Measurements from ENCODE around the gene MACF1. TPM values are rescaled to one million over a fixed set of nuclear protein-coding genes. Genes with fewer than 3 reads are reported as not detected.
A peak's percentile ranks its signal among the peaks of the same experiment; 100 is the strongest.

Gene MACF1
- total RNA-seq, 1 experiment from 2014 or later, result 190 TPM

GRCh38 chr1:39181311-39181710 is 23.2 kb upstream of the MACF1 start:
- Histone ChIP-seq H2AFZ (ENCODE audit: low read length) (no peak overlapping the region), H3K4me1 (ENCODE audit: insufficient read depth, low read length) (peaks cover 13% of the 10 kb centered on the region; the same call in 1 of the 2 replicates), H2BK15ac (ENCODE audit: low read depth, low read length) (no peak overlapping the region), H4K91ac (ENCODE audit: insufficient read length, low read depth, low read length) (no peak overlapping the region), H3K9me3 (ENCODE audit: control insufficient read depth, low read depth, low read length) (no peaks in the 10 kb centered on the region), H3K9ac (ENCODE audit: extremely low read depth, insufficient read length, low read length) (no peak overlapping the region), H3K27me3 (ENCODE audit: insufficient read depth, low read length) (no peaks in the 10 kb centered on the region), H3K14ac (ENCODE audit: insufficient read depth, low read length) (no peak overlapping the region), H2BK12ac (ENCODE audit: insufficient read length, low read depth, low read length) (no peak overlapping the region), H3K23me2 (ENCODE audit: insufficient read length, low read depth, low read length, poor library complexity, severe bottlenecking) (no peaks in the 10 kb centered on the region), H3K23ac (ENCODE audit: insufficient read length, low read depth, low read length) (no peak overlapping the region), H3K79me1 (ENCODE audit: insufficient read depth, low read depth, low read length, poor library complexity, severe bottlenecking) (no peaks in the 10 kb centered on the region), H3K27ac (ENCODE audit: insufficient read length, low read depth, low read length) (no peak overlapping the region), H4K5ac (ENCODE audit: insufficient read length, low read depth, low read length) (no peak overlapping the region), H3K4me2 (ENCODE audit: insufficient read depth, insufficient read length, low read length) (no peak overlapping the region), H3T11ph (ENCODE audit: low read length) (no peak overlapping the region), H3K56ac (ENCODE audit: insufficient read length, low read depth, low read length) (no peak overlapping the region), H3K79me2 (ENCODE audit: insufficient read depth, low read length) (peaks cover 25% of the 10 kb centered on the region), H2BK20ac (ENCODE audit: low read depth, low read length, poor library complexity, severe bottlenecking) (no peak overlapping the region), H3K18ac (ENCODE audit: insufficient read length, low read depth, low read length) (no peak overlapping the region), H2AK5ac (ENCODE audit: insufficient read length, low read length) (no peak overlapping the region), H2BK120ac (ENCODE audit: low read depth, low read length, poor library complexity, severe bottlenecking) (no peak overlapping the region), H2BK5ac (ENCODE audit: insufficient read length, low read length) (no peak overlapping the region), H4K8ac (replicated peaks; ENCODE audit: insufficient read length, low read depth, low read length) (no peak overlapping the region), H3K4ac (ENCODE audit: low read depth, low read length) (no peak overlapping the region), H4K20me1 (ENCODE audit: control insufficient read depth, insufficient read depth, insufficient read length) (no peaks in the 10 kb centered on the region)
- whole genome bisulfite sequencing (ENCODE audit: extremely low coverage, insufficient read length, low lambda C conversion rate), result no CpG with 5 or more reads among the region's 3 CpGs
- no peak for TF ChIP-seq CTCF (conservative IDR thresholded peaks at IDR 0.05)
- no peak for DNase-seq
- Mint-ChIP-seq H3K4me1 (peaks cover 46 to 50% of the 10 kb centered on the region in 2 experiments), H3K27ac (peak overlapping the region in 1 of 3 experiments; percentile 47; a peak in 1 of 7 replicates), H3K4me3 (no peak overlapping the region), H3K27me3 (ENCODE audit: low read depth) (no peaks in the 10 kb centered on the region), H3K9me3 (peaks cover 0 to 3% of the 10 kb centered on the region in 2 experiments; a peak in 2 of 5 replicates), H3K36me3 (ENCODE audit: insufficient read depth in 1 of 3, low read depth in 3 of 3) (peaks cover 6 to 9% (median 8%) of the 10 kb centered on the region in 3 experiments)
